K562 (cell line): ENCODE measurements around the gene LTBP4. TPM values are rescaled to one million over a fixed set of nuclear protein-coding genes. Genes with fewer than 3 reads are reported as not detected.

Experiments used
- CHD2 ChIP-seq: IDR thresholded peaks from 2 replicates; pipeline ENCODE4 v1.6.1; 2011; ENCODE audit warnings: low read depth, low read length
- FOXJ2 ChIP-seq: fragments of 200-800 bp; sonication (Bioruptor generic); IDR thresholded peaks from 2 replicates; pipeline ENCODE4 v1.6.1; 2016; ENCODE audit warnings: missing genetic modification characterization, missing compliant biosample characterization
- HMG20A ChIP-seq: fragments of 450-650 bp; formaldehyde crosslinking; conservative IDR thresholded peaks from 2 replicates; pipeline ENCODE4 v1.4.0; 2020; ENCODE audit warnings: mild to moderate bottlenecking, mixed read lengths
- IFI16 ChIP-seq: fragments of 250-450 bp; sonication (Bioruptor Pico); IDR thresholded peaks from 2 replicates; pipeline ENCODE4 v2.1.2; 2022; ENCODE audit warnings: mild to moderate bottlenecking, inconsistent platforms
- IRF2 ChIP-seq: sonication (generic); formaldehyde crosslinking; IDR thresholded peaks from 2 replicates; pipeline ENCODE4 v1.8.1; 2022; ENCODE audit warnings: mild to moderate bottlenecking, missing genetic modification reagents
- MGA ChIP-seq: fragments of 450-650 bp; IDR thresholded peaks from 2 replicates; pipeline ENCODE4 v1.6.1; 2016; ENCODE audit warnings: mild to moderate bottlenecking, moderate library complexity
- NFATC3 ChIP-seq: fragments of 450-650 bp; IDR thresholded peaks from 2 replicates; pipeline ENCODE4 v1.6.1; 2017; ENCODE audit warnings: mild to moderate bottlenecking
- NRF1 ChIP-seq, 2 experiments: fragments of 450-650 bp; IDR thresholded peaks in 1 of 2; conservative IDR thresholded peaks in 1 of 2; 2 replicates each; pipeline ENCODE4 v1.6.1; 2014; ENCODE audit warnings: mild to moderate bottlenecking in 2 of 2
- SIRT6 ChIP-seq: IDR thresholded peaks from one replicate; pipeline ENCODE4 v1.6.1; 2012; ENCODE audit warnings: low read depth, mild to moderate bottlenecking, control low read depth, inconsistent platforms, low read length, moderate library complexity
- SMARCB1 ChIP-seq: IDR thresholded peaks from 2 replicates; pipeline ENCODE4 v1.6.1; 2011; ENCODE audit warnings: improper control_type of control experiment, low read depth; ENCODE audit not compliant: insufficient read length
- SRF ChIP-seq, 2 experiments: fragments of 250-450, 450-650 bp in 1 of 2; sonication (Bioruptor Pico) in 1 of 2; sonication (generic) in 1 of 2; formaldehyde crosslinking; IDR thresholded peaks; 2 replicates each; pipeline versions ENCODE4 v1.5.0 to v1.5.1; 2020 to 2022; ENCODE audit warnings: mild to moderate bottlenecking in 1 of 2, missing genetic modification reagents in 1 of 2
- WHSC1 ChIP-seq: IDR thresholded peaks from one replicate; pipeline ENCODE4 v1.6.1; 2012; ENCODE audit warnings: low read length, control low read depth, inconsistent platforms
- ZNF431 ChIP-seq: sonication (generic); formaldehyde crosslinking; IDR thresholded peaks from 2 replicates; pipeline ENCODE4 v1.8.0; 2022; ENCODE audit warnings: mild to moderate bottlenecking, missing genetic modification reagents
- ZNF589 ChIP-seq: fragments of 200-800 bp; sonication (Bioruptor generic); IDR thresholded peaks from 2 replicates; pipeline ENCODE4 v1.6.1; 2016; ENCODE audit warnings: low read depth, missing genetic modification characterization, missing compliant biosample characterization
- ZSCAN29 ChIP-seq: fragments of 450-650 bp; IDR thresholded peaks from 2 replicates; pipeline ENCODE4 v1.6.1; 2017
- polyA plus RNA-seq, 8 experiments: library from polyadenylated mRNA; depleted of rRNA in 4 of 8; stranded (reverse) in 5 of 8; unstranded in 3 of 8; fragments of >200 nt; fragmentation: Nextera tagmentation in 2 of 8; fragmentation: Illumina TruSeq in 1 of 8; extraction: Ambion mirVana in 2 of 8; extraction: Trizol in 1 of 8; gene quantifications; 2 replicates each; pipeline versions ENCODE4 v1.2.1 to v1.2.3, GENCODE V29; 2011 to 2014; ENCODE audit warnings: inconsistent platforms in 1 of 8, missing spikeins in 1 of 8
- total RNA-seq, 7 experiments: library from RNA; depleted of rRNA in 6 of 7; stranded (reverse); fragments of >200 nt in 6 of 7; fragmentation: Illumina TruSeq in 2 of 7; extraction: Trizol in 2 of 7; gene quantifications; 2 replicates each; pipeline versions ENCODE4 v1.2.1 to v1.2.3, GENCODE V29; 2011 to 2021; ENCODE audit warnings: low replicate concordance in 1 of 7
- TF ChIP-seq, protein P1 (sequence below): conservative IDR thresholded peaks from 2 replicates; pipeline ENCODE4 v1.6.1; 2011; ENCODE audit warnings: low read depth, mild to moderate bottlenecking, low read length; ENCODE audit not compliant: control insufficient read depth

The LTBP4 gene
- total and polyA plus RNA-seq, 9 of the 15 experiments (the other 6 are each of a cell fraction or from before 2014, with no cell fraction given), result 0.35 to 160 (median 31.6) TPM

DNA sequence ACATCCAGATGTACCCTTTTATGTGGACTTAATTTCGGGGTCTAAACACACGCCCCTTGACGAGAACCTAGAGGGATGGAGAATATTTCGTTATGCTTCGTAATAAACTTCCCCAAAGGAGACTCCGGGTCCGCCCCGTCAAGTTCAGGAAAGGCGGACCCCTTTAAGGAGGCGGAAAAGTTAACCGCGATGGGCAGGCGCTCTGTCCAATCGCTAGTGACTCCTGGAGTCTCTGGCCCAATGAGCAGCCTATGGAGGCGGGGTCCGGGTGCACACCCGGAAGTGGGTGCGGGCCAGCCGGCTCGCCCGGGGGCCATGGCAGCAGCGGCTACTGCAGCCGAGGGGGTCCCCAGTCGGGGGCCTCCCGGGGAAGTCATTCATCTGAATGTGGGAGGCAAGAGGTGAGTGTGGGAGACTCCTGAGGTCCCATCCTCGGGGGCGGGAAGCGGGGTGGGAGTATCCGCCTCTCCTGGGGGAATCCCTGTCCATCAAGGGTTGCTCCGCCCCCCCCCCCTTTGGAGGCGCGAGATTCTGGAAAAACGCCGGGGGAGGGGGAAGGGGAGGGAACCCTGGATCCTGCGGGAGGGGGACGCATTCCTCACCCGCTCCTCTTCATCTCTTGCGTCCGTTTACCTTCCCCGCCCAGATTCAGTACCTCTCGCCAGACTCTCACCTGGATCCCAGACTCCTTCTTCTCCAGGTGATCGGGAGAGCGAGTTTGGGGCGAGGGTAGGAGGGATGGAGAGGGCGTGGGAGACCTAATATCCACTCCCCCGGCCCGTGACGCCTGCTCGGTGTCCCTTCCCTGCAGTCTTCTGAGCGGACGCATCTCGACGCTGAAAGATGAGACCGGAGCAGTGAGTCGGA lies 24.4 kb upstream of the LTBP4 start, which contains the start of gene SHKBP1 (continued):
- TF ChIP-seq SIRT6 (no peak), MGA (no peak), ZSCAN29 (no peak), SRF (CRISPR knock-in tag; IDR thresholded peaks at IDR 0.05) (peak in 1 of 2 experiments; percentile 21; a peak in 1 of 4 replicates), NRF1 (conservative IDR thresholded peaks at IDR 0.05 in 1 of 2, IDR thresholded peaks at IDR 0.05 in 1 of 2) (peak in 1 of 2 experiments; percentile 15; a peak in 1 of 4 replicates), NFATC3 (no peak), IRF2 (CRISPR knock-in tag) (no peak), WHSC1 (no peak), ZNF589 (CRISPR knock-in tag) (no peak), ZNF431 (CRISPR knock-in tag) (no peak), FOXJ2 (tag) (no peak), IFI16 (CRISPR knock-in tag) (no peak), HMG20A (CRISPR knock-in tag) (no peak), CHD2 (peak; percentile 91), SMARCB1 (no peak)
- TF ChIP-seq, protein P1, sequence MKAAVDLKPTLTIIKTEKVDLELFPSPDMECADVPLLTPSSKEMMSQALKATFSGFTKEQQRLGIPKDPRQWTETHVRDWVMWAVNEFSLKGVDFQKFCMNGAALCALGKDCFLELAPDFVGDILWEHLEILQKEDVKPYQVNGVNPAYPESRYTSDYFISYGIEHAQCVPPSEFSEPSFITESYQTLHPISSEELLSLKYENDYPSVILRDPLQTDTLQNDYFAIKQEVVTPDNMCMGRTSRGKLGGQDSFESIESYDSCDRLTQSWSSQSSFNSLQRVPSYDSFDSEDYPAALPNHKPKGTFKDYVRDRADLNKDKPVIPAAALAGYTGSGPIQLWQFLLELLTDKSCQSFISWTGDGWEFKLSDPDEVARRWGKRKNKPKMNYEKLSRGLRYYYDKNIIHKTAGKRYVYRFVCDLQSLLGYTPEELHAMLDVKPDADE, result peak; percentile 34; the same call in 1 of the 2 replicates
